Measurements from ENCODE around the gene HRG.
"Not testable (repeated sequence)": the region's sequence is repeated elsewhere in the genome, so short reads cannot be mapped to it uniquely, and the experiment has no call there.

DNA sequence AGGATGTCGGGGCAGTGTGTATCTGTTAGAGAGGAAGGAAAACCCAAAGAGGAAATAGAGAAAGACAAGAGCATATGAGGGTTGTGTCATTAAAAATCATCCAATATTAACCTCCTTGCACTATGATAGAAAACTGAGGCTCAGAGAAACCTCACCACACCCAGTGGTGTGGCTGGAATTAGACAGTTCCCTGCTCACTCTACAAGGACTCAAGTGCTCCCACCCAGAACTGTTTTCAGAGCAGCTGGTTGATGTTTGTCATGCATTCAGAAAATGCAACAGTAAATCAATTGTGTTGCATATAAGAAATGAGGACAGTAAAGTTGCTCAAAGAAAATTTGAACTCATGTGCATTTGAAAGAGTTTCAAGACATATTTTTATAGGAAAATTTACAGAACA lies 24.5 kb downstream of the HRG start:
- TF ChIP-seq CTCF, POLR2AphosphoS5 (IDR thresholded peaks at IDR 0.05): not testable (repeated sequence)
